WI38 (cell line): ENCODE measurements around the gene COMMD8.

Source experiments
- H3K4me3 ChIP-seq: 2 replicates; pipeline ENCODE4 v1.5.1; 2011; ENCODE audit warnings: low read depth, mild to moderate bottlenecking, control low read depth, low read length
- CTCF ChIP-seq: IDR thresholded peaks from 2 replicates; pipeline ENCODE4 v1.5.1; 2012; ENCODE audit warnings: low read depth, mild to moderate bottlenecking, control low read depth, low read length

The COMMD8 gene

GRCh38 chr4:47463235-47463956 lies at the start of gene COMMD8:
TSS of gene COMMD8 (minus strand) at chr4:47463702. CDS start at chr4:47463651, 51 bp downstream.
- 0 out of 2 replicates have a peak, but pooled peaks have one; percentile 9 for TF ChIP-seq CTCF

GRCh38 chr4:47510506-47511143 lies 47.1 kb upstream of the COMMD8 start:
- no peak overlapping the region for H3K4me3 ChIP-seq
- TF ChIP-seq CTCF = peak; percentile 15; the same call in 1 of the 2 replicates

More at GRCh38 chr4:47463235-47463956, at the start of gene COMMD8:
- peak within 1 kb of the TSS; percentile 75 for H3K4me3 ChIP-seq

- no peak overlapping the region for H3K4me3 ChIP-seq
- no peak for TF ChIP-seq CTCF
Observed at GRCh38 chr4:47505666-47506065, 42.2 kb upstream of the COMMD8 start.

- no peak for TF ChIP-seq CTCF
- H3K4me3 ChIP-seq = no peak overlapping the region
Observed at GRCh38 chr4:47505147-47505546, 41.6 kb upstream of the COMMD8 start.

GRCh38 chr4:47500776-47501175 lies 37.3 kb upstream of the COMMD8 start:
- no peak for TF ChIP-seq CTCF
- H3K4me3 ChIP-seq = no peak overlapping the region

- H3K4me3 ChIP-seq = no peak overlapping the region
Observed at GRCh38 chr4:47499700-47500099, 36.2 kb upstream of the COMMD8 start.

More at GRCh38 chr4:47499700-47500099, 36.2 kb upstream of the COMMD8 start:
- TF ChIP-seq CTCF = no peak
